Fibroblast of skin of left quadriceps (primary cell): ENCODE results near the gene KDM3B.

Experiments
- DNase-seq, 2 experiments: peaks; one replicate each; pipeline ENCODE4 v3.0.0-alpha.2; 2013; ENCODE audit warnings: low read depth in 2 of 2

The KDM3B gene

GRCh38 chr5:138448481-138449398 is 96.3 kb downstream of the KDM3B start:
- peak in 1 of 2 experiments; percentile 37 for DNase-seq

- peak in 1 of 2 experiments; percentile 57 for DNase-seq
Measured at GRCh38 chr5:138449501-138450239, 97.2 kb downstream of the KDM3B start.

GRCh38 chr5:138450971-138451370 is 98.5 kb downstream of the KDM3B start:
- DNase-seq: no peak

GRCh38 chr5:138452720-138453119 is 100.2 kb downstream of the KDM3B start:
- DNase-seq: no peak

- DNase-seq: no peak
Measured at GRCh38 chr5:138453590-138453989, 101.1 kb downstream of the KDM3B start.

- DNase-seq: no peak
Measured at GRCh38 chr5:138454121-138454520, 101.6 kb downstream of the KDM3B start.

- DNase-seq: no peak
Measured at GRCh38 chr5:138455232-138455930, 102.9 kb downstream of the KDM3B start.

GRCh38 chr5:138457531-138458275 is 105.2 kb downstream of the KDM3B start:
- DNase-seq: no peak

GRCh38 chr5:138458384-138458783 is 105.9 kb downstream of the KDM3B start:
- no peak for DNase-seq

- DNase-seq: no peak
Measured at GRCh38 chr5:138458856-138459255, 106.4 kb downstream of the KDM3B start.

- no peak for DNase-seq
Measured at GRCh38 chr5:138459311-138459933, 106.9 kb downstream of the KDM3B start.

GRCh38 chr5:138460032-138460693 is 107.7 kb downstream of the KDM3B start:
- no peak for DNase-seq

- DNase-seq: peak in 1 of 2 experiments; percentile 27
Measured at GRCh38 chr5:138461343-138462125, 109.0 kb downstream of the KDM3B start.

- no peak for DNase-seq
Measured at GRCh38 chr5:138463419-138464007, 111.0 kb downstream of the KDM3B start.

- DNase-seq: peak; percentile 94
Measured at GRCh38 chr5:138464008-138464387, 111.5 kb downstream of the KDM3B start.

GRCh38 chr5:138464388-138465260 is 112.1 kb downstream of the KDM3B start:
- DNase-seq: peak; percentile 98 to 99

GRCh38 chr5:138465261-138466124 is 113.0 kb downstream of the KDM3B start, which contains the start of gene EGR1:
TSS of gene EGR1 (plus strand) at chr5:138465479. CDS start at chr5:138465762, 283 bp downstream.
- DNase-seq: peak; percentile 91
